Prostate gland (tissue), 2 donors: ENCODE data around the gene ZXDC. TPM values are rescaled to one million over a fixed set of nuclear protein-coding genes. Genes with fewer than 3 reads are reported as not detected.

ENCODE experiments used
- DNase-seq: peaks from one replicate; pipeline ENCODE4 v3.0.0-alpha.2; 2019; ENCODE audit warnings: low spot score
- H3K27ac ChIP-seq, 2 donors: fragments of 200-600 bp; sonication (generic); 2 replicates each; pipeline ENCODE4 v1.5.1; 2017 to 2019
- H3K27me3 ChIP-seq: fragments of 200-600 bp; sonication (generic); replicated peaks from 2 replicates; pipeline ENCODE4 v1.5.1; 2019; ENCODE audit not compliant: insufficient read depth
- H3K36me3 ChIP-seq, 2 donors: fragments of 200-600 bp; sonication (generic); 1 replicate in 1 of 2; 2 replicates in 1 of 2; pipeline versions ENCODE4 v1.5.1 to v1.8.1; 2017 to 2019
- H3K4me1 ChIP-seq: fragments of 200-600 bp; sonication (generic); replicated peaks from 2 replicates; pipeline ENCODE4 v1.5.1; 2019
- H3K4me3 ChIP-seq, 2 donors: fragments of 200-600 bp; sonication (generic); 2 replicates each; pipeline ENCODE4 v1.5.1; 2017 to 2019
- H3K9me3 ChIP-seq: fragments of 200-600 bp; sonication (generic); 2 replicates; pipeline ENCODE4 v1.5.1; 2017
- POLR2A ChIP-seq: fragments of 450-650 bp; IDR thresholded peaks from one replicate; pipeline ENCODE4 v1.6.1; 2016; ENCODE audit warnings: antibody characterized with exemption, mild to moderate bottlenecking
- POLR2AphosphoS5 ChIP-seq: sonication (generic); formaldehyde crosslinking; IDR thresholded peaks from one replicate; pipeline ENCODE4 v1.6.1; 2017; ENCODE audit warnings: antibody characterized with exemption
- WGBS: methylation state at CpG from one replicate; pipeline ENCODE4 v1.1.5; 2018; 5-methylcytosine and 5-hydroxymethylcytosine counted together
- intact Hi-C: fragments of 100-400 bp; cut with DNase I; formaldehyde crosslinking; loops from one replicate; pipeline ENCODE4 v1.14.2; 2022
- total RNA-seq, 2 donors: library from RNA; depleted of rRNA; stranded (reverse); fragments of >200 nt; gene quantifications; one replicate each; pipeline ENCODE4 v1.1.0, GENCODE V29; 2016
- TF ChIP-seq, protein P1 (sequence below), 4 experiments: fragments of 200-600 bp in 2 of 4; fragments of 450-650 bp in 2 of 4; sonication (generic) in 2 of 4; IDR thresholded peaks; 1 replicate in 3 of 4; 2 replicates in 1 of 4; pipeline ENCODE4 v1.5.1; 2016 to 2019; ENCODE audit warnings: antibody characterized with exemption in 4 of 4, mild to moderate bottlenecking in 2 of 4, moderate library complexity in 2 of 4

Gene ZXDC
- total RNA-seq, 2 donors from 2014 or later, result 47.7 to 87.0 TPM

DNA sequence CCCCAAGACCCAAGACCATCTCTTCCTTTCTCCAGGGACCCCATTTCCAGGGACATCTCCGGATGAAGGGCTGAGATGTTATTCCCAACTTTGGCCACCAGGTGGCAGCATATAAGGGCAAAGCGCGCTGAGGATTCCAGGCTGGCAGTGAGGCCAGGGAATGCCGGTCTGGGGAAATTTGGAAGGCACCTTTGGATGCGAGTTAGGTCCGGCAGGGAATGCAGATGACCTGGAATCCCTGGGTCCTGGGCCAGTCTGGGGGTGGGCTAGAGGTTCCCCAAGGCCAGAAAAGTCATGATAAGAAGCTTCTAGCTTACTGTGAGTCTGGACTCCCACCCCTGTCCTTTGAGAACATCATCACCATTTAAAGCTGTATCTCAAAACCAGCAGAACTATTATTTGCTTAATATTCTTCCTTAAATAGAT is 46.7 kb upstream of the ZXDC start:
- Histone ChIP-seq H3K27ac (no peak overlapping the region), H3K27me3 (peaks cover 6% of the 10 kb centered on the region), H3K9me3 (no peaks in the 10 kb centered on the region), H3K4me3 (no peak overlapping the region), H3K36me3 (no peaks in the 10 kb centered on the region), H3K4me1 (no peaks in the 10 kb centered on the region)
- under 1% methylated on average over 6 of the region's 6 CpGs for WGBS
- intact Hi-C loops, result loop anchor here (5.0 kb wide), 1 partner anchor 1025 kb away; no protein-coding TSS in a partner anchor
- TF ChIP-seq POLR2A (no peak), POLR2AphosphoS5 (no peak)
- TF ChIP-seq, protein P1, sequence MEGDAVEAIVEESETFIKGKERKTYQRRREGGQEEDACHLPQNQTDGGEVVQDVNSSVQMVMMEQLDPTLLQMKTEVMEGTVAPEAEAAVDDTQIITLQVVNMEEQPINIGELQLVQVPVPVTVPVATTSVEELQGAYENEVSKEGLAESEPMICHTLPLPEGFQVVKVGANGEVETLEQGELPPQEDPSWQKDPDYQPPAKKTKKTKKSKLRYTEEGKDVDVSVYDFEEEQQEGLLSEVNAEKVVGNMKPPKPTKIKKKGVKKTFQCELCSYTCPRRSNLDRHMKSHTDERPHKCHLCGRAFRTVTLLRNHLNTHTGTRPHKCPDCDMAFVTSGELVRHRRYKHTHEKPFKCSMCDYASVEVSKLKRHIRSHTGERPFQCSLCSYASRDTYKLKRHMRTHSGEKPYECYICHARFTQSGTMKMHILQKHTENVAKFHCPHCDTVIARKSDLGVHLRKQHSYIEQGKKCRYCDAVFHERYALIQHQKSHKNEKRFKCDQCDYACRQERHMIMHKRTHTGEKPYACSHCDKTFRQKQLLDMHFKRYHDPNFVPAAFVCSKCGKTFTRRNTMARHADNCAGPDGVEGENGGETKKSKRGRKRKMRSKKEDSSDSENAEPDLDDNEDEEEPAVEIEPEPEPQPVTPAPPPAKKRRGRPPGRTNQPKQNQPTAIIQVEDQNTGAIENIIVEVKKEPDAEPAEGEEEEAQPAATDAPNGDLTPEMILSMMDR (IDR thresholded peaks at IDR 0.05), result peak; percentile 79 to 94 (median 88)
- peak; percentile 31 for DNase-seq

DNA sequence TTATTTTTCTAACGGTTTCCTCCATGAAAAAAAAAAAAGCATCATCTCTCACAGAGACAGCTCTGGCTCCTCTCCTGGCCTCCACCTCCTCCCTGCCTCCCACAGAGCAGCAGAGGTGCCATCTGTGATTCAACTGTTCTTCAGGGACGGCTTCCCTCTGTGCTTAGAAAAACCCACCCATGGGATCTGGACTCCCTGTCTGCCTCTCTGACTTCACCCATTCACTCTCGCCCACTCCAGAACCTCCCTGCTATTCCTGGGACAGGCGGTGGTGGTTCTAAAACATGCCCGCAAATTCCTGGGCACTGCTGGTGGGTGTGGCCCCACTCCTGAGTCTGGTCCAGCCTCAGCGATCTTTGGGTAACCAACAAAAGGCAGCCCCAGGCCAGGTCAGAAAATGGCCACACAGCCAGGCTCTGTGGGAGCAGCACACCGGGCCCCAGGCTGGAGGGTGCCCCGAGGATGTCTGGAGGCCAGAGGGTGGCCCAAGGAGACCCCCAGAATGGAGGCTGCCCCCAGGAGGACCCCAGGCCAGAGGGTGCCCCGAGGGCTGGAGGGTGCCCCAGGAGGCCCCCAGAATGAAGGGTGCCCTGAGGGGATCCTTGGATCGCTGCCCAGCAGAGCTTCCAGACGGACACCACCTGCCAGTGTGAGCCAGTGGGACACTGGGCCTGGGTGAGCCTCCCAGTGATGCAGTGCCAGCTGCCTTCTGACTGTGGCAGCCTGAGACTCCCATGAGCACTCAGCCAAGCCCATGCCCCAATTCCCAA is 45.6 kb upstream of the ZXDC start:
- WGBS, result 70% methylated on average over 11 of the region's 11 CpGs
- no peaks in the 10 kb centered on the region for H3K9me3 ChIP-seq
- H3K4me3 ChIP-seq, result no peak overlapping the region
- H3K27me3 ChIP-seq, result peaks cover 6% of the 10 kb centered on the region
- H3K27ac ChIP-seq, result no peak overlapping the region
- TF ChIP-seq POLR2A (no peak), POLR2AphosphoS5 (no peak)
- TF ChIP-seq, protein P1 (IDR thresholded peaks at IDR 0.05), result no peak
- DNase-seq, result no peak
- no peaks in the 10 kb centered on the region for H3K36me3 ChIP-seq
- intact Hi-C loops, result loop anchor here (5.0 kb wide), 1 partner anchor 1026 kb away; no protein-coding TSS in a partner anchor
- no peaks in the 10 kb centered on the region for H3K4me1 ChIP-seq

- TF ChIP-seq POLR2AphosphoS5 (no peak), POLR2A (no peak)
- TF ChIP-seq, protein P1 (IDR thresholded peaks at IDR 0.05), result no peak
- H3K27me3 ChIP-seq, result peaks cover 6% of the 10 kb centered on the region
- 87% methylated on average over 10 of the region's 10 CpGs for WGBS
- no peak for DNase-seq
- intact Hi-C loops, result loop anchor here (5.0 kb wide), 1 partner anchor 1028 kb away; no protein-coding TSS in a partner anchor
- no peak overlapping the region for H3K4me3 ChIP-seq
- no peaks in the 10 kb centered on the region for H3K9me3 ChIP-seq
- no peak overlapping the region for H3K27ac ChIP-seq
- H3K36me3 ChIP-seq, result no peaks in the 10 kb centered on the region
- no peaks in the 10 kb centered on the region for H3K4me1 ChIP-seq
These were observed 44.1 kb upstream of the ZXDC start for GRCh38 chr3:126519506-126520455.

GRCh38 chr3:126518779-126519177 is 43.1 kb upstream of the ZXDC start:
- Histone ChIP-seq H3K4me1 (no peaks in the 10 kb centered on the region), H3K27me3 (peaks cover 6% of the 10 kb centered on the region), H3K36me3 (no peaks in the 10 kb centered on the region), H3K4me3 (no peak overlapping the region), H3K9me3 (no peaks in the 10 kb centered on the region), H3K27ac (no peak overlapping the region)
- TF ChIP-seq POLR2AphosphoS5 (no peak), POLR2A (no peak)
- TF ChIP-seq, protein P1 (IDR thresholded peaks at IDR 0.05), result no peak
- WGBS, result 68% methylated on average over 4 of the region's 4 CpGs
- intact Hi-C loops, result no loop called here
- DNase-seq, result no peak
